ENCODE results near the gene LIMCH1. TPM values are rescaled to one million over a fixed set of nuclear protein-coding genes. Genes with fewer than 3 reads are reported as not detected.

The LIMCH1 gene
- total RNA-seq, 2 donors from 2014 or later = 3.1 to 5.8 TPM

DNA sequence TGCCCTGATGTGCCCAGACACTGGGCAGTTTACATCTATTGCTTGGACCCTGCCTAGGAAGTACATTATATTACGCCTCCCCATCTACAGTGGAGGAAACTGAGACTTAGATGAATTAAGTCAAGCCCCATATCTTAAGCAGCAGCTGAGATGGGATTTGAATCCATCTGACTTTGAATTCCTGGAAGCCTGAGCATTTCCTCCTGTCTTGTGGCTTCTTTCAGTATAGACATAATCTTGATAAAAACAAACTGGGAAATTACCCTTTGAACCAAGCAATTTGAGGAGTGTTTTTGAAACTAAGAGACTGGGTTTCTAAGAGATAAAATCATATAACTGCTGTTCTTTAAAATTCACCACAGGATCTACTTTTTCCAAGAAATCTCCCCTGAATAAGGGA is 18.6 kb downstream of the LIMCH1 start:
- 91 to 100% methylated on average over 1 of the region's 1 CpG for WGBS, 2 experiments (ENCODE audit: insufficient coverage in 1 of 2, insufficient read length in 1 of 2)
- H3K27ac ChIP-seq (ENCODE audit: low read depth, low read length) = no peak overlapping the region
- no peaks in the 10 kb centered on the region for H3K36me3 ChIP-seq (ENCODE audit: control insufficient read depth, insufficient read depth, low read length)
- no peak for DNase-seq
- H3K27me3 Mint-ChIP-seq (ENCODE audit: insufficient read depth) = peaks cover 24% of the 10 kb centered on the region
- H3K36me3 Mint-ChIP-seq (ENCODE audit: low read depth) = no peaks in the 10 kb centered on the region
- H3K4me1 ChIP-seq (ENCODE audit: control insufficient read depth, insufficient read depth, low read length) = peaks cover 4% of the 10 kb centered on the region
- no peak overlapping the region for H3K4me3 Mint-ChIP-seq
- TF ChIP-seq, protein P1, sequence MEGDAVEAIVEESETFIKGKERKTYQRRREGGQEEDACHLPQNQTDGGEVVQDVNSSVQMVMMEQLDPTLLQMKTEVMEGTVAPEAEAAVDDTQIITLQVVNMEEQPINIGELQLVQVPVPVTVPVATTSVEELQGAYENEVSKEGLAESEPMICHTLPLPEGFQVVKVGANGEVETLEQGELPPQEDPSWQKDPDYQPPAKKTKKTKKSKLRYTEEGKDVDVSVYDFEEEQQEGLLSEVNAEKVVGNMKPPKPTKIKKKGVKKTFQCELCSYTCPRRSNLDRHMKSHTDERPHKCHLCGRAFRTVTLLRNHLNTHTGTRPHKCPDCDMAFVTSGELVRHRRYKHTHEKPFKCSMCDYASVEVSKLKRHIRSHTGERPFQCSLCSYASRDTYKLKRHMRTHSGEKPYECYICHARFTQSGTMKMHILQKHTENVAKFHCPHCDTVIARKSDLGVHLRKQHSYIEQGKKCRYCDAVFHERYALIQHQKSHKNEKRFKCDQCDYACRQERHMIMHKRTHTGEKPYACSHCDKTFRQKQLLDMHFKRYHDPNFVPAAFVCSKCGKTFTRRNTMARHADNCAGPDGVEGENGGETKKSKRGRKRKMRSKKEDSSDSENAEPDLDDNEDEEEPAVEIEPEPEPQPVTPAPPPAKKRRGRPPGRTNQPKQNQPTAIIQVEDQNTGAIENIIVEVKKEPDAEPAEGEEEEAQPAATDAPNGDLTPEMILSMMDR (conservative IDR thresholded peaks at IDR 0.05) = no peak
- H3K9ac ChIP-seq (ENCODE audit: extremely low read depth, low read length, poor library complexity, severe bottlenecking) = no peak overlapping the region
- no peak overlapping the region for H3K27ac Mint-ChIP-seq
- no peaks in the 10 kb centered on the region for H3K9me3 Mint-ChIP-seq
- H3K4me3 ChIP-seq (ENCODE audit: low read length) = no peak overlapping the region
- peaks cover 21% of the 10 kb centered on the region for H3K4me1 Mint-ChIP-seq
- H3K9me3 ChIP-seq (ENCODE audit: control insufficient read depth, low read length) = no peaks in the 10 kb centered on the region
- no peaks in the 10 kb centered on the region for H3K27me3 ChIP-seq (ENCODE audit: control insufficient read depth, insufficient read depth, low read length, poor library complexity, severe bottlenecking)

DNA sequence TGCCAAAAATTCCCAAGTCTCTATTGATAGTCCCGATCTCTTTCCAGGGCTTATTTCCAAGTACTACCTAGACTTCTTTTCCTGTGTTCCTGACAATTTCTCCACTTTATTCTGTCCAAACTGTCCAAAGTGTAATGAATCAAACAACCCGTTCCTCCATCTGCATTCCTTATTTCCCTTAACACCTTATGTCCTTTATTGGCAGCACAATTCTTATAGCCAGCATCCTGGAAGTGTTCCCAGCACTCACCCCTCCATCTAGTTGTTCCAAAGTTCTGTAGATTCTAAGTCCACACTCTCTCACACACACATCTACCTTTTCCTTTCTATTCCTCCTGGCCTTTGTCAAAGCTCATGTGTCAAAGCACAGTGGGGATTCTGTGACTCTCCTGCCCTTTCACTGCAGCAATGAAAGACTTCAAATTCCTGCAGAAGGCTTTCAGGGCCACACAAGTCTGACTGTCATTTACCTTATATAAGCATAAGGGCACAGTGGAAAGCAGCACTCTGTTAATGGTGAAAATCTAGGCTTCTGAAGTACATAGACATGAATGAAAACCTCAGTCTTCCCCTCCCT is 22.1 kb downstream of the LIMCH1 start:
- H3K27me3 ChIP-seq (ENCODE audit: control insufficient read depth, insufficient read depth, low read length, poor library complexity, severe bottlenecking) = no peaks in the 10 kb centered on the region
- Mint-ChIP-seq H3K27me3 (ENCODE audit: insufficient read depth) (peaks cover 30% of the 10 kb centered on the region), H3K9me3 (no peaks in the 10 kb centered on the region), H3K4me1 (peaks cover 21% of the 10 kb centered on the region), H3K36me3 (ENCODE audit: low read depth) (no peaks in the 10 kb centered on the region), H3K27ac (no peak overlapping the region), H3K4me3 (no peak overlapping the region)
- H3K27ac ChIP-seq (ENCODE audit: low read depth, low read length) = no peak overlapping the region
- H3K9ac ChIP-seq (ENCODE audit: extremely low read depth, low read length, poor library complexity, severe bottlenecking) = no peak overlapping the region
- H3K4me3 ChIP-seq (ENCODE audit: low read length) = no peak overlapping the region
- H3K36me3 ChIP-seq (ENCODE audit: control insufficient read depth, insufficient read depth, low read length) = no peaks in the 10 kb centered on the region
- WGBS, 2 experiments (ENCODE audit: insufficient coverage in 1 of 2, insufficient read length in 1 of 2) = 88% methylated on average over 2 of the region's 2 CpGs
- H3K9me3 ChIP-seq (ENCODE audit: control insufficient read depth, low read length) = no peaks in the 10 kb centered on the region
- TF ChIP-seq, protein P1 (conservative IDR thresholded peaks at IDR 0.05) = no peak
- DNase-seq = no peak
- peaks cover 4% of the 10 kb centered on the region for H3K4me1 ChIP-seq (ENCODE audit: control insufficient read depth, insufficient read depth, low read length)

DNA sequence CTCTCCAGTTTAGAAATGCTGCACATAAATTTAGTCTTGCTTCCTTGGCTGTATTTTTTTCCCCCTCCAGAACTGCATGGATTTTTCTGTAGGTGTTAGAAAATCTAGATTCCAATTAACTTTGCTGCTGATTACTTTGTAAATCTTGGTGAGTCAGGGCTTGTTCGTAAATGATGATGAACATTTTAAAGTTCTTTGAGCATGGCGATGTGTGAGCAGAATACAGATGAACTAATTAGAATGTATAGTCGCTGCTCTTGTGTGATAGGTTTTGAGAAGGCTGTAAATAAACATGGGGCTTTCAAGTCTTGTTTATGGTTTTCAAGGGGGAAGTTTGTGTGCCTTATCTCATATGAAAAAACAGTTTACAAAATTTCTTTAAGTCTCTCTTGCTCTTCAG is 23.3 kb downstream of the LIMCH1 start:
- Histone ChIP-seq H3K27me3 (ENCODE audit: control insufficient read depth, insufficient read depth, low read length, poor library complexity, severe bottlenecking) (no peaks in the 10 kb centered on the region), H3K36me3 (ENCODE audit: control insufficient read depth, insufficient read depth, low read length) (no peaks in the 10 kb centered on the region), H3K9ac (ENCODE audit: extremely low read depth, low read length, poor library complexity, severe bottlenecking) (no peak overlapping the region), H3K27ac (ENCODE audit: low read depth, low read length) (no peak overlapping the region), H3K4me1 (ENCODE audit: control insufficient read depth, insufficient read depth, low read length) (peaks cover 4% of the 10 kb centered on the region), H3K9me3 (ENCODE audit: control insufficient read depth, low read length) (no peaks in the 10 kb centered on the region), H3K4me3 (ENCODE audit: low read length) (no peak overlapping the region)
- peaks cover 21% of the 10 kb centered on the region for H3K4me1 Mint-ChIP-seq
- H3K36me3 Mint-ChIP-seq (ENCODE audit: low read depth) = no peaks in the 10 kb centered on the region
- no peak for DNase-seq
- H3K4me3 Mint-ChIP-seq = no peak overlapping the region
- TF ChIP-seq, protein P1 (conservative IDR thresholded peaks at IDR 0.05) = no peak
- H3K27ac Mint-ChIP-seq = no peak overlapping the region
- 90% methylated on average over 3 of the region's 3 CpGs for WGBS, 2 experiments (ENCODE audit: insufficient coverage in 1 of 2, insufficient read length in 1 of 2)
- peaks cover 31% of the 10 kb centered on the region for H3K27me3 Mint-ChIP-seq (ENCODE audit: insufficient read depth)
- H3K9me3 Mint-ChIP-seq = no peaks in the 10 kb centered on the region
